ENCODE data around the gene FOXL2. TPM values are rescaled to one million over a fixed set of nuclear protein-coding genes. Genes with fewer than 3 reads are reported as not detected.

Gene FOXL2
- total and polyA plus RNA-seq, 10 of the 15 experiments (the other 5 are each of a cell fraction or from before 2014, with no cell fraction given): not detected

- no peak overlapping the region for H3K4me3 ChIP-seq
- ChIA-PET POLR2A (no interaction called here), RAD21 (ENCODE audit: unreplicated experiment) (no interaction called here), SMC1A (ENCODE audit: uncharacterized antibody, unreplicated experiment) (interaction anchor here (0.5 kb wide), 1 partner anchor 103 kb away, joined by 3 read pairs; no protein-coding TSS in a partner anchor), CTCF (interaction anchor here (0.8 to 1.3 kb wide), 2 partner anchors 24 to 389 kb away, joined by 3 read pairs; no protein-coding TSS in a partner anchor)
- H3K4me2 ChIP-seq (ENCODE audit: control insufficient read depth, insufficient read depth): no peak overlapping the region
- ATAC-seq: no peak
- no peaks in the 10 kb centered on the region for H3K79me2 ChIP-seq (ENCODE audit: control insufficient read depth, insufficient read depth, low read length)
- 9% methylated on average over 46 of the region's 52 CpGs for WGBS (ENCODE audit: insufficient coverage, insufficient replicate concordance, low lambda C conversion rate, missing lambda C conversion rate)
- no peaks in the 10 kb centered on the region; the same call in 2 of the 3 replicates for H3K9me3 ChIP-seq (replicated peaks; ENCODE audit: control insufficient read depth, insufficient read depth, low read length)
- intact Hi-C loops (cut with micrococcal nuclease; ENCODE audit: unreplicated experiment) (loop anchor here (5.0 to 10.0 kb wide), 2 partner anchors 155 to 263 kb away; no protein-coding TSS in a partner anchor), in situ Hi-C loops (cut with MboI) (loop anchor here (5.0 to 25.0 kb wide), 3 partner anchors 375 to 1177 kb away; partner anchors contain the start of gene SOX14)
- no peak overlapping the region for H3K27ac ChIP-seq (ENCODE audit: control insufficient read depth, insufficient read depth)
- H3K27me3 ChIP-seq (replicated peaks in 1 of 2; ENCODE audit: control insufficient read depth in 2 of 2, insufficient read depth in 2 of 2, low read length in 1 of 2): peaks cover 26 to 55% of the 10 kb centered on the region in 2 experiments
- BruUV-seq (replicated peaks): no TSS peak
- H3K4me1 ChIP-seq (ENCODE audit: control insufficient read depth, insufficient read depth, low read length): no peaks in the 10 kb centered on the region
- no peak overlapping the region for H3K9ac ChIP-seq (ENCODE audit: control insufficient read depth, insufficient read depth, low read length)
- no peak overlapping the region for H2AFZ ChIP-seq (ENCODE audit: control insufficient read depth, low read depth, low read length)
- TF ChIP-seq BACH1 (IDR thresholded peaks at IDR 0.05; ENCODE audit: borderline replicate concordance) (no peak), STAT1 (conservative IDR thresholded peaks at IDR 0.05) (no peak), SP1 (IDR thresholded peaks at IDR 0.05; ENCODE audit: low read depth, low read length) (no peak), POU2F2 (IDR thresholded peaks at IDR 0.05; ENCODE audit: borderline replicate concordance, low read depth, low read length) (no peak), ESRRA (IDR thresholded peaks at IDR 0.05; ENCODE audit: low read length) (no peak), IRF4 (IDR thresholded peaks at IDR 0.05; ENCODE audit: low read depth, low read length) (no peak), CHD1 (IDR thresholded peaks at IDR 0.05; ENCODE audit: low read depth, low read length) (no peak), POLR2A (IDR thresholded peaks at IDR 0.05; ENCODE audit: low read depth, low read length) (no peak), SIX5 (IDR thresholded peaks at IDR 0.05; ENCODE audit: low read depth, low read length, severe bottlenecking) (no peak), ZNF622 (IDR thresholded peaks at IDR 0.05) (no peak), EED (IDR thresholded peaks at IDR 0.05; ENCODE audit: low read depth) (no peak), CBX3 (IDR thresholded peaks at IDR 0.05; ENCODE audit: borderline replicate concordance, low read depth) (no peak), ASH2L (IDR thresholded peaks at IDR 0.05; ENCODE audit: borderline replicate concordance, low read depth) (no peak)
- TF ChIP-seq, protein P1, sequence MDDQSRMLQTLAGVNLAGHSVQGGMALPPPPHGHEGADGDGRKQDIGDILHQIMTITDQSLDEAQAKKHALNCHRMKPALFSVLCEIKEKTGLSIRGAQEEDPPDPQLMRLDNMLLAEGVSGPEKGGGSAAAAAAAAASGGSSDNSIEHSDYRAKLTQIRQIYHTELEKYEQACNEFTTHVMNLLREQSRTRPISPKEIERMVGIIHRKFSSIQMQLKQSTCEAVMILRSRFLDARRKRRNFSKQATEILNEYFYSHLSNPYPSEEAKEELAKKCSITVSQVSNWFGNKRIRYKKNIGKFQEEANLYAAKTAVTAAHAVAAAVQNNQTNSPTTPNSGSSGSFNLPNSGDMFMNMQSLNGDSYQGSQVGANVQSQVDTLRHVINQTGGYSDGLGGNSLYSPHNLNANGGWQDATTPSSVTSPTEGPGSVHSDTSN (IDR thresholded peaks at IDR 0.05; ENCODE audit: insufficient replicate concordance, low read depth, low read length): no peak
- no peaks in the 10 kb centered on the region for H3K36me3 ChIP-seq (ENCODE audit: control insufficient read depth in 2 of 2, insufficient read depth in 2 of 2, low read length in 1 of 2)
- DNase-seq (ENCODE audit: low read depth, low spot score): no peak
- no peaks in the 10 kb centered on the region for H4K20me1 ChIP-seq (ENCODE audit: control insufficient read depth, insufficient read depth)
- no peak for FAIRE-seq
Measured at GRCh38 chr3:138939561-138940241, 7.2 kb downstream of the FOXL2 start.
